HFF-Myc (cell line): ENCODE measurements around the gene PCNT.
"Not testable (repeated sequence)": the region's sequence is repeated elsewhere in the genome, so short reads cannot be mapped to it uniquely, and the experiment has no call there.

Source experiments
- DNase-seq: peaks from one replicate; pipeline ENCODE4 v3.0.0-alpha.2; 2011; ENCODE audit warnings: low read depth; ENCODE audit errors: extremely low read depth
- H3K4me3 ChIP-seq: replicated peaks from 2 replicates; pipeline ENCODE4 v1.5.1; 2011; ENCODE audit warnings: low read depth, mild to moderate bottlenecking, control low read depth, low read length
- TF ChIP-seq, protein P1 (sequence below): IDR thresholded peaks from 2 replicates; pipeline ENCODE4 v1.5.1; 2012; ENCODE audit warnings: mild to moderate bottlenecking, low read depth, low read length, control low read depth; ENCODE audit errors: missing control alignments

The PCNT gene

DNA sequence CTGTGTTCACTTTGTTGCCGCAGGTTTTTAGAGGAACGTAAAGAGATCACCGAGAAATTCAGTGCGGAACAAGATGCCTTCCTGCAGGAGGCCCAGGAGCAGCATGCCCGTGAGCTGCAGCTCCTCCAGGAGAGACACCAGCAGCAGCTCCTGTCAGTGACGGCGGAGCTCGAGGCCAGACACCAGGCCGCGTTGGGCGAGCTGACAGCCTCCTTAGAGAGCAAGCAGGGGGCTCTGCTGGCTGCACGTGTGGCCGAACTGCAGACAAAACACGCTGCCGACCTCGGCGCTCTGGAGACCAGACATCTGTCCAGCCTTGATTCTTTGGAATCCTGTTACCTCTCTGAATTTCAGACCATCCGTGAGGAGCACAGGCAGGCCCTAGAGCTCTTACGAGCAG lies 42.6 kb downstream of the PCNT start:
- no peak for DNase-seq
- H3K4me3 ChIP-seq: no peak overlapping the region
- TF ChIP-seq, protein P1, sequence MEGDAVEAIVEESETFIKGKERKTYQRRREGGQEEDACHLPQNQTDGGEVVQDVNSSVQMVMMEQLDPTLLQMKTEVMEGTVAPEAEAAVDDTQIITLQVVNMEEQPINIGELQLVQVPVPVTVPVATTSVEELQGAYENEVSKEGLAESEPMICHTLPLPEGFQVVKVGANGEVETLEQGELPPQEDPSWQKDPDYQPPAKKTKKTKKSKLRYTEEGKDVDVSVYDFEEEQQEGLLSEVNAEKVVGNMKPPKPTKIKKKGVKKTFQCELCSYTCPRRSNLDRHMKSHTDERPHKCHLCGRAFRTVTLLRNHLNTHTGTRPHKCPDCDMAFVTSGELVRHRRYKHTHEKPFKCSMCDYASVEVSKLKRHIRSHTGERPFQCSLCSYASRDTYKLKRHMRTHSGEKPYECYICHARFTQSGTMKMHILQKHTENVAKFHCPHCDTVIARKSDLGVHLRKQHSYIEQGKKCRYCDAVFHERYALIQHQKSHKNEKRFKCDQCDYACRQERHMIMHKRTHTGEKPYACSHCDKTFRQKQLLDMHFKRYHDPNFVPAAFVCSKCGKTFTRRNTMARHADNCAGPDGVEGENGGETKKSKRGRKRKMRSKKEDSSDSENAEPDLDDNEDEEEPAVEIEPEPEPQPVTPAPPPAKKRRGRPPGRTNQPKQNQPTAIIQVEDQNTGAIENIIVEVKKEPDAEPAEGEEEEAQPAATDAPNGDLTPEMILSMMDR: no peak

DNA sequence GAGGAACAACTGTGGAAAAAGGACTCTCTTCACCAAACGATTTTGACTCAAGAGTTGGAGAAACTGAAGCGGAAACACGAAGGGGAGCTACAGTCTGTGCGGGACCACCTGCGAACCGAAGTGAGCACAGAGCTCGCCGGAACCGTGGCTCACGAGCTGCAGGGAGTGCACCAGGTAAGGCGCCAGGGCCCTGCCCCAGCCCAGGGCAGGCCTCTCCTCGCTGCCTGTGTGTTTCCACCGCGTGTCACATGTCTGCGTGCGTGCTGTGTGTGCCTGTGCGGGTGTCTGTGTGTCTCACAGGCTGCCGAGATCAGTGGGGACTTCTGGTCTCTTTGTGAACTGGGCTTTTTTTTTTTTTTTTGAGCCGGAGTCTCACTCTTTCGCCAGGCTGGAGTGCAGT lies 43.0 kb downstream of the PCNT start:
- H3K4me3 ChIP-seq: no peak overlapping the region
- TF ChIP-seq, protein P1: no peak
- DNase-seq: no peak

DNA sequence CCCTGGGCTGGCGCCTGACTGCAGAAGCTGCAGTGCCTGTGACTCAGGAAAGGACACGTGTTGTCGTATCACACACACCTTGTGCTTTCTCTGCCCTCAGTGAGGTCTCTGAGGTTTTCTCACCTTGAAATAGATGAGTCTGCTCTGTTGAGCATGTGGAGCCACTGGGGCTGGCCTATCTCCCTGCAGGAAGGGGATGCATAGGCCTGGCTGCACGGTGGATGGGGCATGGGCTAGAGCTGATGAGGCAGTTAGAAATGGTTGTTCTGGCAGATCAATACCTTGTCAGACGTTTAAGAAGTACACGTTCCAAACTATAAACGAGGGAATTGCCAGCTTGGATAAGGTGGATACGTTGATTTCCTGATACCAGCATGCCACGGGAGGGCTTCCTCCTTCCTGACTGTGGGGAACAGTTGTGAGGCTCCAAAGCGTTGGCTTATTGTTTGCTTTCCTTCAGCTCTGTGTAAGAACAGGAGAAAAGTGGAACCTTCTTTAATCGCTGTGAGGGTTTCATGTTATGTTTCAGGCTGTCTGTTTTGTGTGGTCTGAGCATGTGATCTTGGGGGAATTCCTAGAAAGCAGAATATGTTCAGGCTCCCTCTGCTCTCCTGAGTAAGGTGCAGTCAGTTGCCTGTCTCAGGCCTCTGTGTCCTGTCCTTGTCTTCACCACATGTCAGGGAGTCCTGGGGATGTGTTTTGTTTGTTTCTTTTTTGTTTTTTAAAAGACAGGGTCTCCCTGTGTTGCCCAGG lies 44.8 kb downstream of the PCNT start:
- no peak for DNase-seq
- H3K4me3 ChIP-seq: no peak overlapping the region
- TF ChIP-seq, protein P1: no peak

DNA sequence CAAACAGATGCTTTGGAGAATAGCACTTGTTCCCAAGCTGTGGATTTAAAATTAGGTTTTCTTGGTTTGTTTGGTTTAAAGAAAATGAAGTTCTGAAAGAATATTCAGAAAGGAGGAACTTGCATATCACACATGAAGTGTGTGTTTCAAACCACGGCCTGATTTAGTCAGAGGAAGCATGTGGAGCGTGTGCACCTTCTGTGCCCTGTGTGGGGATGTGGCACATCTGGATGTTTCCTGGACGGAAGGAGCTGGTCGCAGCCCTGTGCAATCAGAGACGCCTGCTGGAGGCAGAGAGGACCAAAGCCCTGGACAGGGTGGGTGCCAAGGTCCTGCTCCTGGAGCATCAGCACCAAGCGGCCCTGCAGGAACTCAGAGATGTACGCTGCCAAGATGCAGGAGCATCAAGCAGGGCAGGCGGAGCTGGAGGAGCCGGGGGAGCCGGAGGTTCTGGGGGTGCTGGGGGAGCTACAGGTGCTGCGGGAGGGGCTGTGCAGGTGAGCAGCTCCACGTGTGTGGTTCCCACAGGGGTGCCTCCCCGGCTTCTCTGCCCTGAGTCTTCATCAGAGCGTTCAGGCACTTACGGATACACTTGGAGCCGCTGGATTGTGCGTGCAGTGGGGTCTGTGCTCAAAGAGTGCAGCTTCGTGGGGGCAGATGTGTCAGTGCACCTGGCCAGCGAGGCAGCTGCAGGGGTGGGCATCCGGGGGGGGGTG lies 45.7 kb downstream of the PCNT start:
- TF ChIP-seq, protein P1: no peak
- H3K4me3 ChIP-seq: no peak overlapping the region
- no peak for DNase-seq

DNA sequence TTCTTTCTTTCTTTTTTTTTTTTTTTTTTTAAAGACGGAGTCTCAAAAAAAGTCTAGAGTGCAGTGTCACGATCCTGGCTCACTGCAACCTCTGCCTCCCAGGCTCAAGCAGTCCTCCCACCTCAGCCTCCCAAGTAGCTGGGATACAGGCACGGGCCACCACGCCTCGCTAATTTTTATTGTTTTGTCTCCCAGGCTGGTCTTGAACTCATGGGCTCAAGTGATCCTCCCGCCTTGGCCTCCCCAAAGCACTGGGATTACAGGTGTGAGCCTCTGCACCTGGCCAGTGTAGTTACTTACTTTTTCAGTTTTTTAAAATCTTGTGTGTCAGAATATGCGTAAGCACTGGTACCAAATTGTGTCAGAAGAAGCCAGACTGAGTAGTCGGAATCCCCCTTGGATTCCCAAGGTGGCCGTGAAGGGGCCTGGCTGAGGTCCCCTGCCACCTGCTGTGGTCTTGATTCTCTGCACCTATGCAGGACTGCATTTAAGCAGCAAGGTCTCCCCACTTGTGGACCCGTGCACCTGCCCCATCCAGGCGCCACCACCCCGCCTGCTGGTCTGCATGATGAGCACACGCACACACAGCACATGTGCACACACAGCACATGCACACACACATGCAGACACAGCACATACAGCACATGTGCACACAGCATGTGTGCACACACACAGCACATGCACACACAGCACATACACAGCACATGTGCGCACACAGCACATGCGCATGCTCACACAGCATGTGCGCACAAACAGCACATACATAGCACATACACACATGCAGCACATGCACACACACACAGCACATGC lies 47.5 kb downstream of the PCNT start:
- DNase-seq: no peak
- no peak overlapping the region for H3K4me3 ChIP-seq
- TF ChIP-seq, protein P1: no peak

DNA sequence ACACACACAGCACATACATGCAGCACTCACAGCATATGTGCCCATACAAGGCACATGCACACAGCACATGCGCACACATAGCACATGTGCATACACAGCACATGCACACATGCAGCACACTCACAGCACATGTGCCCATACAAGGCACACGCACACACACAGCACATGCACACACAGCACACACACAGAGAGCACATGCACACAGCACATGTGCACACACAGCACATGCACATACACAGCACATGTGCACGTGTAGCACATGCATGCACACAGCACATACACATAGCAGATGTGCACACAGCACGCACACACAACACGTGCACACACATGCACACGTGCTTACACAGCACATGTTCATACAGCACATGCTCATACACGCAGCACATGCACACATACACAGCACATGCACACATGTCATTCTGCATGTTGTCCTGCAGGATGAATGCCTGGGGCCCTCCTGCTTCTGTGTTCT lies 48.1 kb downstream of the PCNT start:
- no peak for DNase-seq
- TF ChIP-seq, protein P1: no peak
- H3K4me3 ChIP-seq: no peak overlapping the region

DNA sequence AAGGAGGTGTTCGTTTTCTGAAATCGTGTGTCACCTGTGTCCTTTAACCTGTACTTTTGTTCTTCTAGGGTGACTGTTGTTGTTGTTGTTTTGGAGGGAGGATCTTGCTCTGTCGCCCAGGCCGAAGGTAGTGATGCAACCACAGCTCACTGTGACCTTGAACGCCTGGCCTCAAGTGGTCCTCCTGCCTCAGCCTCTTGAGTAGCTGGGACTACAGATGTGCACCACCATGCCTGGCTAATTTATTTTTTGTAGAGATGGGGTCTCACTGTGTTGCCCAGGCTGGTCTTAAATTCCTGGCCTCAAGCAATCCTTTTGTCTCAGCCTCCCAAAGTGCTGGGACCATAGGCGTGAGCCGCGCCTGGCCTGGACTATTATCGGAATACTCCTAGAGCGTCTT lies 49.0 kb downstream of the PCNT start:
- not testable (repeated sequence) for DNase-seq

More for the DNA sequence above, 49.0 kb downstream of the PCNT start:
- H3K4me3 ChIP-seq: not testable (repeated sequence)
